PC-3 (cell line): Measurements from ENCODE around the gene ACAT2. TPM values are rescaled to one million over a fixed set of nuclear protein-coding genes. Genes with fewer than 3 reads are reported as not detected.

Experiments
- ATAC-seq: fragments of 200-7000 bp; cut with Tn5 transposase; 2 replicates; pipeline ENCODE4 v1.9.1; 2020; ENCODE audit warnings: mild to moderate bottlenecking, moderate library complexity
- BruUV-seq: library from RNA; stranded (reverse); fragments of 400-500 nt; replicated peaks from 2 replicates; lab custom pipeline; 2021; lab: Mats Ljungman, UMichigan
- CTCF ChIA-PET: fragments of 300-600 bp; sonication (Branson Sonifier 250); formaldehyde crosslinking; loops from one replicate; lab custom pipeline; 2022; ENCODE audit warnings: antibody characterized with exemption; lab: Charles Lee
- POLR2A ChIA-PET: fragments of 300-600 bp; sonication (Branson Sonifier 250); formaldehyde crosslinking; loops from one replicate; lab custom pipeline; 2022; ENCODE audit warnings: antibody characterized with exemption; ENCODE audit not compliant: unreplicated experiment; lab: Charles Lee
- DNase-seq: peaks from one replicate; pipeline ENCODE4 v3.0.0-alpha.2; 2015
- H2AFZ ChIP-seq: fragments of 300-600 bp; sonication (generic); 2 replicates; pipeline ENCODE4 v1.6.0; 2016; ENCODE audit warnings: antibody characterized with exemption, low read length
- H3F3A ChIP-seq: fragments of 300-600 bp; sonication (generic); one replicate; pipeline ENCODE4 v1.6.0; 2017; ENCODE audit warnings: antibody characterized with exemption, low read length, control low read depth, mild to moderate bottlenecking; ENCODE audit not compliant: unreplicated experiment
- H3K27ac ChIP-seq: fragments of 300-600 bp; sonication (generic); 2 replicates; pipeline ENCODE4 v1.5.1; 2016; ENCODE audit warnings: mild to moderate bottlenecking, low read length
- H3K27me3 ChIP-seq: fragments of 300-600 bp; sonication (generic); 2 replicates; pipeline ENCODE4 v1.6.1; 2016; ENCODE audit warnings: low read length, mixed read lengths
- H3K36me3 ChIP-seq: fragments of 300-600 bp; sonication (generic); 2 replicates; pipeline ENCODE4 v1.6.1; 2016; ENCODE audit warnings: low read depth, mixed run types, low read length, mixed read lengths
- H3K4me1 ChIP-seq: fragments of 300-600 bp; sonication (generic); 2 replicates; pipeline ENCODE4 v1.5.1; 2016; ENCODE audit warnings: low read length; ENCODE audit not compliant: insufficient read depth
- H3K4me2 ChIP-seq: fragments of 300-600 bp; sonication (generic); 2 replicates; pipeline ENCODE4 v1.6.0; 2016; ENCODE audit warnings: low read length
- H3K4me3 ChIP-seq: fragments of 300-600 bp; sonication (generic); 2 replicates; pipeline ENCODE4 v1.5.1; 2016; ENCODE audit warnings: mild to moderate bottlenecking, low read length, mixed read lengths
- H3K79me2 ChIP-seq: fragments of 300-600 bp; sonication (generic); 2 replicates; pipeline ENCODE4 v1.6.1; 2017; ENCODE audit warnings: low read length, mixed read lengths
- H3K9ac ChIP-seq: fragments of 300-600 bp; sonication (generic); 2 replicates; pipeline ENCODE4 v1.6.0; 2016; ENCODE audit warnings: mild to moderate bottlenecking, low read length
- H3K9me2 ChIP-seq: fragments of 300-600 bp; sonication (generic); replicated peaks from 2 replicates; pipeline ENCODE4 v1.6.1; 2016; ENCODE audit warnings: mixed run types, low read length, mixed read lengths
- H3K9me3 ChIP-seq: fragments of 300-600 bp; sonication (generic); 2 replicates; pipeline ENCODE4 v1.6.1; 2016; ENCODE audit warnings: low read length, mixed read lengths
- H4K20me1 ChIP-seq: fragments of 300-600 bp; sonication (generic); 2 replicates; pipeline ENCODE4 v1.6.1; 2016; ENCODE audit warnings: low read length, mixed read lengths
- CTCF ChIP-seq: fragments of 300-600 bp; sonication (generic); conservative IDR thresholded peaks from 2 replicates; pipeline ENCODE4 v1.5.1; 2017; ENCODE audit warnings: antibody characterized with exemption, low read depth, mild to moderate bottlenecking, low read length
- EZH2 ChIP-seq: fragments of 300-600 bp; sonication (generic); IDR thresholded peaks from one replicate; pipeline ENCODE4 v1.6.1; 2017; ENCODE audit warnings: antibody characterized with exemption, mild to moderate bottlenecking, low read length; ENCODE audit not compliant: unreplicated experiment
- EZH2phosphoT487 ChIP-seq: fragments of 300-600 bp; sonication (generic); IDR thresholded peaks from 2 replicates; pipeline ENCODE4 v1.6.1; 2018; ENCODE audit warnings: mild to moderate bottlenecking, antibody characterized with exemption, low read length, borderline replicate concordance
- intact Hi-C: fragments of 100-400 bp; cut with micrococcal nuclease; formaldehyde crosslinking; loops from 2 replicates; pipeline ENCODE4 v1.9.0; 2023
- total RNA-seq: library from RNA; depleted of rRNA; stranded (reverse); fragments of >200 nt; gene quantifications from 2 replicates; pipeline ENCODE4 v1.2.3, GENCODE V29; 2014

ACAT2 gene
- total RNA-seq, 1 experiment from 2014 or later: 36.0 TPM

GRCh38 chr6:159726255-159726917 is 35.5 kb upstream of the ACAT2 start:
- no peaks in the 10 kb centered on the region for H3K9me2 ChIP-seq
- DNase-seq: peak; percentile 4
- peak; percentile 22 for ATAC-seq

GRCh38 chr6:159726918-159727716 is 34.7 kb upstream of the ACAT2 start, which contains the start of gene WTAP:
Gene WTAP (plus strand): TSS chr6:159727506. CDS start chr6:159736266, 8,760 bp downstream.
- Histone ChIP-seq H3K4me1 (peaks cover 16% of the 10 kb centered on the region), H2AFZ (peak within 1 kb of the TSS; percentile 88), H3K4me2 (peak within 1 kb of the TSS; percentile 89), H3K9me2 (no peaks in the 10 kb centered on the region), H3K79me2 (peaks cover 95% of the 10 kb centered on the region), H3K27ac (peak within 1 kb of the TSS; percentile 96), H3K9me3 (no peaks in the 10 kb centered on the region), H3K9ac (peak within 1 kb of the TSS; percentile 97), H4K20me1 (peaks cover 43% of the 10 kb centered on the region), H3K36me3 (peaks cover 15% of the 10 kb centered on the region; the same call in 1 of the 2 replicates), H3K4me3 (peak within 1 kb of the TSS; percentile 99), H3F3A (no peaks in the 10 kb centered on the region), H3K27me3 (no peaks in the 10 kb centered on the region)
- ATAC-seq (peak; percentile 81), DNase-seq (peak; percentile 87)
- intact Hi-C loops: loop anchor here (1.0 to 2.0 kb wide), 3 partner anchors 32 to 62 kb away; partner anchors contain the start of gene TCP1
- no TSS peak for BruUV-seq
- CTCF ChIA-PET: interaction anchor here (0.6 kb wide), 1 partner anchor 1304 kb away, joined by 3 read pairs; no protein-coding TSS in a partner anchor
- POLR2A ChIA-PET: interaction anchor here (0.5 to 0.9 kb wide), 11 partner anchors 18 to 1319 kb away, joined by 3 to 11 read pairs (median 5); partner anchors contain the start of gene TCP1
- TF ChIP-seq CTCF (no peak), EZH2phosphoT487 (no peak), EZH2 (no peak)

More at GRCh38 chr6:159726255-159726917, 35.5 kb upstream of the ACAT2 start:
- peak overlapping the region; percentile 97 for H3K9ac ChIP-seq
- H3K36me3 ChIP-seq: peaks cover 15% of the 10 kb centered on the region; the same call in 1 of the 2 replicates
- H4K20me1 ChIP-seq: peaks cover 36% of the 10 kb centered on the region
- intact Hi-C loops: loop anchor here (1.0 to 2.0 kb wide), 3 partner anchors 32 to 62 kb away; partner anchors contain the start of gene TCP1
- peak overlapping the region; percentile 88 for H2AFZ ChIP-seq
- peak overlapping the region; percentile 85 for H3K4me2 ChIP-seq
- TSS peak; percentile 75 for BruUV-seq
- H3K79me2 ChIP-seq: peaks cover 91% of the 10 kb centered on the region
- H3K4me3 ChIP-seq: peak overlapping the region; percentile 87
- no peaks in the 10 kb centered on the region for H3K27me3 ChIP-seq
- peaks cover 16% of the 10 kb centered on the region for H3K4me1 ChIP-seq
- ChIA-PET CTCF (no interaction called here), POLR2A (interaction anchor here (0.9 kb wide), 1 partner anchor 63 kb away, joined by 9 read pairs; the partner anchor contains the start of gene TCP1)
- H3F3A ChIP-seq: no peaks in the 10 kb centered on the region
- peak overlapping the region; percentile 96 for H3K27ac ChIP-seq
- no peaks in the 10 kb centered on the region for H3K9me3 ChIP-seq
- TF ChIP-seq EZH2phosphoT487: no peak
- no peak for TF ChIP-seq EZH2
- TF ChIP-seq CTCF: no peak
